Hepatocyte (in vitro differentiated cells): ENCODE results near the gene DIAPH3. TPM values are rescaled to one million over a fixed set of nuclear protein-coding genes. Genes with fewer than 3 reads are reported as not detected.
A peak's percentile ranks its signal among the peaks of the same experiment; 100 is the strongest.

Experiments
- DNase-seq: peaks from one replicate; pipeline ENCODE4 v3.0.0-alpha.2; 2016; ENCODE audit warnings: low spot score
- H2AFZ ChIP-seq: fragments of 200-600 bp; sonication (generic); 2 replicates; pipeline ENCODE4 v1.6.0; 2016; ENCODE audit warnings: antibody characterized with exemption, mild to moderate bottlenecking
- H3K27ac ChIP-seq: fragments of 200-600 bp; sonication (generic); 2 replicates; pipeline ENCODE4 v1.5.1; 2016; ENCODE audit warnings: mild to moderate bottlenecking
- H3K27me3 ChIP-seq: fragments of 200-600 bp; sonication (generic); 2 replicates; pipeline ENCODE4 v1.6.1; 2016
- H3K36me3 ChIP-seq: fragments of 200-600 bp; sonication (generic); replicated peaks from 2 replicates; pipeline ENCODE4 v1.5.1; 2016; ENCODE audit warnings: low read depth; ENCODE audit not compliant: insufficient read depth
- H3K4me1 ChIP-seq: fragments of 200-600 bp; sonication (generic); 2 replicates; pipeline ENCODE4 v1.5.1; 2016; ENCODE audit warnings: mild to moderate bottlenecking, moderate library complexity; ENCODE audit not compliant: insufficient read depth
- H3K4me2 ChIP-seq: fragments of 200-600 bp; sonication (generic); 2 replicates; pipeline ENCODE4 v1.6.0; 2016
- H3K4me3 ChIP-seq: fragments of 200-600 bp; sonication (generic); 2 replicates; pipeline ENCODE4 v1.5.1; 2016; ENCODE audit warnings: mild to moderate bottlenecking
- H3K79me2 ChIP-seq: fragments of 200-600 bp; sonication (generic); 2 replicates; pipeline ENCODE4 v1.6.0; 2017; ENCODE audit warnings: mild to moderate bottlenecking
- H3K9me2 ChIP-seq: fragments of 200-600 bp; sonication (generic); replicated peaks from 2 replicates; pipeline ENCODE4 v1.6.0; 2017; ENCODE audit warnings: mild to moderate bottlenecking; ENCODE audit not compliant: insufficient read depth
- H3K9me3 ChIP-seq: fragments of 200-600 bp; sonication (generic); 2 replicates; pipeline ENCODE4 v1.5.1; 2016; ENCODE audit warnings: low read depth, mild to moderate bottlenecking
- H4K20me1 ChIP-seq: fragments of 200-600 bp; sonication (generic); 2 replicates; pipeline ENCODE4 v1.6.0; 2016; ENCODE audit warnings: mild to moderate bottlenecking; ENCODE audit not compliant: insufficient read depth, poor library complexity, severe bottlenecking
- CTCF ChIP-seq: fragments of 200-600 bp; sonication (generic); IDR thresholded peaks from 2 replicates; pipeline ENCODE4 v1.5.1; 2016; ENCODE audit warnings: antibody characterized with exemption, mild to moderate bottlenecking; ENCODE audit not compliant: poor library complexity
- EZH2 ChIP-seq: fragments of 200-600 bp; sonication (generic); IDR thresholded peaks from 2 replicates; pipeline ENCODE4 v1.6.1; 2016; ENCODE audit warnings: antibody characterized with exemption, mild to moderate bottlenecking, borderline replicate concordance
- EZH2phosphoT487 ChIP-seq: fragments of 200-600 bp; sonication (generic); IDR thresholded peaks from one replicate; pipeline ENCODE4 v1.6.1; 2018; ENCODE audit warnings: antibody characterized with exemption, mild to moderate bottlenecking, low read depth, moderate library complexity; ENCODE audit not compliant: unreplicated experiment, severe bottlenecking
- WGBS: methylation state at CpG from one replicate; pipeline ENCODE4 v1.1.6; 2016; ENCODE audit warnings: low lambda C conversion rate; ENCODE audit errors: missing lambda C conversion rate; 5-methylcytosine and 5-hydroxymethylcytosine counted together
- polyA plus RNA-seq: library from polyadenylated mRNA; unstranded; fragments of >200 nt; fragmentation: Nextera tagmentation; extraction: Ambion mirVana; gene quantifications from 2 replicates; pipeline ENCODE4 v1.2.1, GENCODE V29; 2016
- total RNA-seq: library from RNA; depleted of rRNA; stranded (reverse); fragments of >200 nt; gene quantifications from 2 replicates; pipeline ENCODE4 v1.2.3, GENCODE V29; 2014

Gene DIAPH3
- total and polyA plus RNA-seq, 2 experiments from 2014 or later, result 4.7 to 7.9 TPM

- Histone ChIP-seq H3K9me2 (no peaks in the 10 kb centered on the region), H3K4me2 (no peak overlapping the region), H4K20me1 (no peaks in the 10 kb centered on the region), H3K79me2 (no peaks in the 10 kb centered on the region), H3K4me1 (no peaks in the 10 kb centered on the region), H3K4me3 (no peak overlapping the region), H3K27ac (no peak overlapping the region), H2AFZ (no peak overlapping the region), H3K27me3 (no peaks in the 10 kb centered on the region), H3K36me3 (no peaks in the 10 kb centered on the region), H3K9me3 (no peaks in the 10 kb centered on the region)
- DNase-seq, result peak; percentile 72
- peak; percentile 89 for TF ChIP-seq CTCF
- no peak for TF ChIP-seq EZH2
- TF ChIP-seq EZH2phosphoT487, result no peak
- WGBS, result 79% methylated on average over 6 of the region's 6 CpGs
These were observed 485.5 kb downstream of the DIAPH3 start for GRCh38 chr13:59677966-59678814.

DNA sequence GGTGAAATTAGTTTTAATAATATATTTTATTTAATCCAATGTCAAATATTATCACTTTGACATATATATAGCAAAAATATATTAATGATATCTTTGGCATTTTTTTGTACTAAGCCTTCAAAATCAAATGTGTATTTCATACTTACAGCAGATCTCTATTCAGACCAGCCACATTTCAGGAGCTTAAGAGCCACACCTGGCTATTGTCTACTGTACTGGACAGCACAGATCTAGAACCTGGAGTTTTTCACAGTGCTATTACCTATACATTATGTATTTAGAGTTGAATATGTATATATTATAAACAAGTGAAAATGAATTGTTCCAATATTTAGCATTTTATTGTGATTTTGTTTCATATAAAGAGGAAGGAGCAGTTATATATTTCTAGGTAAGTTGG lies 486.3 kb downstream of the DIAPH3 start:
- H3K4me3 ChIP-seq, result no peak overlapping the region

GRCh38 chr13:59674616-59675015 lies 489.1 kb downstream of the DIAPH3 start:
- no peaks in the 10 kb centered on the region for H3K79me2 ChIP-seq
- H3K9me3 ChIP-seq, result no peaks in the 10 kb centered on the region
- no peaks in the 10 kb centered on the region for H3K27me3 ChIP-seq
- no peaks in the 10 kb centered on the region for H3K36me3 ChIP-seq
- H3K4me3 ChIP-seq, result no peak overlapping the region
- H3K27ac ChIP-seq, result no peak overlapping the region
- no peak for DNase-seq
- H2AFZ ChIP-seq, result no peak overlapping the region
- H3K4me1 ChIP-seq, result no peaks in the 10 kb centered on the region
- no peak overlapping the region for H3K4me2 ChIP-seq
- 93% methylated on average over 1 of the region's 1 CpG for WGBS
- H4K20me1 ChIP-seq, result no peaks in the 10 kb centered on the region
- no peaks in the 10 kb centered on the region for H3K9me2 ChIP-seq
- TF ChIP-seq EZH2 (no peak), CTCF (no peak), EZH2phosphoT487 (no peak)

More for the DNA sequence above, 486.3 kb downstream of the DIAPH3 start:
- Histone ChIP-seq H3K9me2 (no peaks in the 10 kb centered on the region), H3K9me3 (no peaks in the 10 kb centered on the region), H3K27me3 (no peaks in the 10 kb centered on the region), H2AFZ (no peak overlapping the region), H3K79me2 (no peaks in the 10 kb centered on the region), H3K4me2 (no peak overlapping the region), H3K27ac (no peak overlapping the region), H3K4me1 (no peaks in the 10 kb centered on the region), H4K20me1 (no peaks in the 10 kb centered on the region), H3K36me3 (no peaks in the 10 kb centered on the region)
- no peak for DNase-seq
- no peak for TF ChIP-seq CTCF
